ENCODE results near the gene GHITM. TPM values are rescaled to one million over a fixed set of nuclear protein-coding genes. Genes with fewer than 3 reads are reported as not detected.

GHITM gene
- total and polyA plus RNA-seq, 2 donors (not counting 1 experiment from before 2014, with no cell fraction given) = 167 to 259 TPM

- H3K9ac ChIP-seq (ENCODE audit: insufficient read depth, low read length) = no peak overlapping the region
- H3K9me3 ChIP-seq (ENCODE audit: control insufficient read depth, insufficient read depth, low read depth, low read length) = no peaks in the 10 kb centered on the region
- no peaks in the 10 kb centered on the region for H3K36me3 ChIP-seq (ENCODE audit: control insufficient read depth, insufficient read depth, low read length)
- no peak overlapping the region for H2AFZ ChIP-seq (ENCODE audit: low read length)
- no peaks in the 10 kb centered on the region for H3K79me2 ChIP-seq (ENCODE audit: control insufficient read depth, insufficient read depth, low read length)
- no peaks in the 10 kb centered on the region for H3K4me1 ChIP-seq (ENCODE audit: control insufficient read depth, extremely low read depth, insufficient read depth, low read length)
- no peak for DNase-seq (ENCODE audit: low read depth in 2 of 2)
- no peak overlapping the region for H3K4me3 ChIP-seq (replicated peaks in 1 of 4; ENCODE audit: control extremely low read depth in 1 of 4, insufficient read depth in 1 of 4, low read depth in 3 of 4, low read length in 4 of 4)
- TF ChIP-seq EZH2 (IDR thresholded peaks at IDR 0.05; ENCODE audit: low read length, missing control alignments) = no peak
- no peak for TF ChIP-seq CTCF (conservative IDR thresholded peaks at IDR 0.05 in 1 of 2, IDR thresholded peaks at IDR 0.05 in 1 of 2; ENCODE audit: low read depth in 1 of 2, low read length in 2 of 2)
- H3K27ac ChIP-seq (ENCODE audit: insufficient read depth, low read length) = no peak overlapping the region
- H3K27me3 ChIP-seq (ENCODE audit: control insufficient read depth, insufficient read depth, low read length) = no peaks in the 10 kb centered on the region
- H4K20me1 ChIP-seq (ENCODE audit: control insufficient read depth, extremely low read depth, insufficient read depth, low read length) = no peaks in the 10 kb centered on the region
- H3K4me2 ChIP-seq (ENCODE audit: extremely low read depth, insufficient read depth, low read length) = no peak overlapping the region
Observed at GRCh38 chr10:84126785-84127167, 12.5 kb upstream of the GHITM start.

GRCh38 chr10:84135836-84136235, 3.5 kb upstream of the GHITM start:
- no peak for DNase-seq (ENCODE audit: low read depth in 2 of 2)
- Histone ChIP-seq H2AFZ (ENCODE audit: low read length) (no peak overlapping the region), H3K4me1 (ENCODE audit: control insufficient read depth, extremely low read depth, insufficient read depth, low read length) (peaks cover 5% of the 10 kb centered on the region)

GRCh38 chr10:84137811-84138210, 1.5 kb upstream of the GHITM start:
- no peaks in the 10 kb centered on the region for H3K27me3 ChIP-seq (ENCODE audit: control insufficient read depth, insufficient read depth, low read length)
- no peak for DNase-seq (ENCODE audit: low read depth in 2 of 2)
- H3K4me2 ChIP-seq (ENCODE audit: extremely low read depth, insufficient read depth, low read length) = no peak overlapping the region
- no peaks in the 10 kb centered on the region for H4K20me1 ChIP-seq (ENCODE audit: control insufficient read depth, extremely low read depth, insufficient read depth, low read length)
- TF ChIP-seq CTCF (conservative IDR thresholded peaks at IDR 0.05 in 1 of 2, IDR thresholded peaks at IDR 0.05 in 1 of 2; ENCODE audit: low read depth in 1 of 2, low read length in 2 of 2) = no peak
- no peak for TF ChIP-seq EZH2 (IDR thresholded peaks at IDR 0.05; ENCODE audit: low read length, missing control alignments)
- H3K27ac ChIP-seq (ENCODE audit: insufficient read depth, low read length) = no peak overlapping the region
- H2AFZ ChIP-seq (ENCODE audit: low read length) = no peak overlapping the region
- H3K4me3 ChIP-seq (replicated peaks in 1 of 4; ENCODE audit: control extremely low read depth in 1 of 4, insufficient read depth in 1 of 4, low read depth in 3 of 4, low read length in 4 of 4) = no peak overlapping the region
- no peaks in the 10 kb centered on the region for H3K9me3 ChIP-seq (ENCODE audit: control insufficient read depth, insufficient read depth, low read depth, low read length)
- peaks cover 21% of the 10 kb centered on the region for H3K79me2 ChIP-seq (ENCODE audit: control insufficient read depth, insufficient read depth, low read length)
- peaks cover 5% of the 10 kb centered on the region for H3K4me1 ChIP-seq (ENCODE audit: control insufficient read depth, extremely low read depth, insufficient read depth, low read length)
- H3K9ac ChIP-seq (ENCODE audit: insufficient read depth, low read length) = no peak overlapping the region
- peaks cover 3% of the 10 kb centered on the region for H3K36me3 ChIP-seq (ENCODE audit: control insufficient read depth, insufficient read depth, low read length)

More at GRCh38 chr10:84135836-84136235, 3.5 kb upstream of the GHITM start:
- Histone ChIP-seq H3K9ac (ENCODE audit: insufficient read depth, low read length) (no peak overlapping the region), H3K4me2 (ENCODE audit: extremely low read depth, insufficient read depth, low read length) (no peak overlapping the region), H3K9me3 (ENCODE audit: control insufficient read depth, insufficient read depth, low read depth, low read length) (no peaks in the 10 kb centered on the region), H3K27me3 (ENCODE audit: control insufficient read depth, insufficient read depth, low read length) (no peaks in the 10 kb centered on the region), H3K27ac (ENCODE audit: insufficient read depth, low read length) (no peak overlapping the region), H3K4me3 (replicated peaks in 1 of 4; ENCODE audit: control extremely low read depth in 1 of 4, insufficient read depth in 1 of 4, low read depth in 3 of 4, low read length in 4 of 4) (no peak overlapping the region), H3K79me2 (ENCODE audit: control insufficient read depth, insufficient read depth, low read length) (peaks cover 13% of the 10 kb centered on the region), H4K20me1 (ENCODE audit: control insufficient read depth, extremely low read depth, insufficient read depth, low read length) (no peaks in the 10 kb centered on the region), H3K36me3 (ENCODE audit: control insufficient read depth, insufficient read depth, low read length) (no peaks in the 10 kb centered on the region)
- TF ChIP-seq CTCF (conservative IDR thresholded peaks at IDR 0.05 in 1 of 2, IDR thresholded peaks at IDR 0.05 in 1 of 2; ENCODE audit: low read depth in 1 of 2, low read length in 2 of 2) (no peak), EZH2 (IDR thresholded peaks at IDR 0.05; ENCODE audit: low read length, missing control alignments) (no peak)

Data from fibroblast of lung (primary cell).